GM12878 (cell line): ENCODE results near the gene TXLNG. TPM values are rescaled to one million over a fixed set of nuclear protein-coding genes. Genes with fewer than 3 reads are reported as not detected.

Experiments
- ATAC-seq: fragments of 200-7000 bp; cut with Tn5 transposase; 3 replicates; pipeline ENCODE4 v1.9.1; 2020; ENCODE audit warnings: mild to moderate bottlenecking, moderate library complexity
- BruUV-seq: library from RNA; stranded (reverse); fragments of 400-500 nt; replicated peaks from 2 replicates; lab custom pipeline; 2021; lab: Mats Ljungman, UMichigan
- CTCF ChIA-PET: fragments of 300-600 bp; sonication (Branson Sonifier 250); formaldehyde crosslinking; extraction: SDS; loops from one replicate; lab custom pipeline; 2021; ENCODE audit warnings: inconsistent platforms; lab: Yijun Ruan, JAX
- POLR2A ChIA-PET: fragments of 350-600 bp; formaldehyde crosslinking; extraction: SDS; loops from one replicate; lab custom pipeline; 2021; ENCODE audit warnings: inconsistent platforms; lab: Charles Lee
- RAD21 ChIA-PET: fragments of 300-600 bp; sonication (Branson Sonifier 250); formaldehyde crosslinking; loops from one replicate; lab custom pipeline; 2023; ENCODE audit warnings: antibody characterized with exemption; ENCODE audit not compliant: unreplicated experiment; lab: Charles Lee
- SMC1A ChIA-PET: fragments of 300-600 bp; sonication (Branson Sonifier 250); formaldehyde crosslinking; loops from one replicate; lab custom pipeline; 2023; ENCODE audit not compliant: unreplicated experiment, uncharacterized antibody; lab: Charles Lee
- DNase-seq: peaks from one replicate; pipeline ENCODE4 v3.0.0-alpha.2; 2011; ENCODE audit warnings: low read depth, low spot score
- FAIRE-seq: peaks from 3 replicates; lab custom pipeline; 2011; peaks lifted over from hg19 to GRCh38; lab: Jason Lieb, UNC
- H2AFZ ChIP-seq: 2 replicates; pipeline ENCODE4 v1.6.0; 2011; ENCODE audit warnings: low read depth, low read length, control low read depth; ENCODE audit not compliant: control insufficient read depth
- H3K27ac ChIP-seq: 2 replicates; pipeline ENCODE4 v1.5.1; 2011; ENCODE audit warnings: control low read depth; ENCODE audit not compliant: control insufficient read depth, insufficient read depth
- H3K27me3 ChIP-seq, 2 experiments: replicated peaks in 1 of 2; 2 replicates each; pipeline versions ENCODE4 v1.6.0 to v1.6.1; 2011; ENCODE audit warnings: low read length in 1 of 2; ENCODE audit not compliant: control insufficient read depth in 2 of 2, insufficient read depth in 2 of 2
- H3K36me3 ChIP-seq, 2 experiments: 2 replicates each; pipeline ENCODE4 v1.5.1; 2011; ENCODE audit warnings: low read length in 1 of 2; ENCODE audit not compliant: control insufficient read depth in 2 of 2, insufficient read depth in 2 of 2
- H3K4me1 ChIP-seq: 2 replicates; pipeline ENCODE4 v1.6.1; 2011; ENCODE audit warnings: mild to moderate bottlenecking, low read length, moderate library complexity, mixed read lengths; ENCODE audit not compliant: control insufficient read depth, insufficient read depth
- H3K4me2 ChIP-seq: 2 replicates; pipeline ENCODE4 v1.6.0; 2011; ENCODE audit warnings: control low read depth; ENCODE audit not compliant: control insufficient read depth, insufficient read depth
- H3K4me3 ChIP-seq: fragments of 200-600 bp; sonication (generic); 2 replicates; pipeline ENCODE4 v1.5.1; 2016
- H3K79me2 ChIP-seq: 2 replicates; pipeline ENCODE4 v1.6.0; 2011; ENCODE audit warnings: low read length; ENCODE audit not compliant: control insufficient read depth, insufficient read depth
- H3K9ac ChIP-seq: 2 replicates; pipeline ENCODE4 v1.8.0; 2011; ENCODE audit warnings: low read length, control low read depth, mixed read lengths; ENCODE audit not compliant: control insufficient read depth, insufficient read depth
- H3K9me3 ChIP-seq: replicated peaks from 3 replicates; pipeline ENCODE4 v1.5.1; 2011; ENCODE audit warnings: mild to moderate bottlenecking, low read length; ENCODE audit not compliant: control insufficient read depth, insufficient read depth
- H4K20me1 ChIP-seq: 2 replicates; pipeline ENCODE4 v1.6.0; 2011; ENCODE audit not compliant: control insufficient read depth, insufficient read depth
- BMI1 ChIP-seq: fragments of 450-650 bp; IDR thresholded peaks from 2 replicates; pipeline ENCODE4 v1.6.1; 2016; ENCODE audit warnings: mild to moderate bottlenecking, moderate library complexity, borderline replicate concordance
- RUNX3 ChIP-seq: IDR thresholded peaks from 2 replicates; pipeline ENCODE4 v1.6.1; 2012; ENCODE audit warnings: low read length, inconsistent platforms
- SIX5 ChIP-seq: IDR thresholded peaks from 2 replicates; pipeline ENCODE4 v1.6.1; 2011; ENCODE audit warnings: mild to moderate bottlenecking, low read depth, low read length, moderate library complexity; ENCODE audit not compliant: severe bottlenecking
- SKIL ChIP-seq: fragments of 450-650 bp; IDR thresholded peaks from 2 replicates; pipeline ENCODE4 v1.6.1; 2017; ENCODE audit warnings: mild to moderate bottlenecking, low read depth, inconsistent platforms; ENCODE audit not compliant: poor library complexity, severe bottlenecking
- SPI1 ChIP-seq: IDR thresholded peaks from 2 replicates; pipeline ENCODE4 v1.6.1; 2011; ENCODE audit warnings: low read depth, mild to moderate bottlenecking, low read length, moderate library complexity, borderline replicate concordance; ENCODE audit not compliant: insufficient read depth
- STAT3 ChIP-seq: IDR thresholded peaks from 2 replicates; pipeline ENCODE4 v1.6.1; 2011; ENCODE audit warnings: low read depth, low read length, improper control_type of control experiment
- TAF1 ChIP-seq: IDR thresholded peaks from 2 replicates; pipeline ENCODE4 v1.6.1; 2011; ENCODE audit warnings: mild to moderate bottlenecking, low read depth, low read length, borderline replicate concordance
- ZBTB33 ChIP-seq: fragments of 450-650 bp; IDR thresholded peaks from 2 replicates; pipeline ENCODE4 v1.6.1; 2017; ENCODE audit warnings: mild to moderate bottlenecking
- ZNF622 ChIP-seq: fragments of 450-650 bp; IDR thresholded peaks from 2 replicates; pipeline ENCODE4 v1.6.1; 2017; ENCODE audit warnings: mild to moderate bottlenecking, inconsistent platforms
- WGBS: methylation state at CpG from one replicate; pipeline ENCODE4 v1.1.6; 2016; ENCODE audit warnings: low lambda C conversion rate; ENCODE audit not compliant: insufficient replicate concordance, insufficient coverage; ENCODE audit errors: missing lambda C conversion rate; 5-methylcytosine and 5-hydroxymethylcytosine counted together
- in situ Hi-C: fragments of 300-500 bp; cut with MboI; formaldehyde crosslinking; loops from 9 replicates; pipeline ENCODE4 v1.14.3; 2018; ENCODE audit warnings: mixed read lengths
- intact Hi-C: fragments of 100-400 bp; cut with micrococcal nuclease; formaldehyde crosslinking; loops from one replicate; pipeline ENCODE4 v1.14.2; 2022; ENCODE audit not compliant: unreplicated experiment
- polyA plus RNA-seq, 11 experiments: library from polyadenylated mRNA; depleted of rRNA in 4 of 11; unstranded in 6 of 11; stranded (reverse) in 5 of 11; fragments of >200 nt; fragmentation: Nextera tagmentation in 4 of 11; fragmentation: Illumina TruSeq in 1 of 11; extraction: Ambion mirVana in 4 of 11; extraction: Trizol in 1 of 11; gene quantifications; 1 replicate in 1 of 11; 2 replicates in 10 of 11; pipeline versions ENCODE4 v1.2.1 to v1.2.3, GENCODE V29; 2011 to 2016; ENCODE audit warnings: inconsistent platforms in 2 of 11, missing spikeins in 2 of 11, low read depth in 1 of 11
- total RNA-seq, 4 experiments: library from RNA; depleted of rRNA in 3 of 4; stranded (reverse); fragments of >200 nt in 3 of 4; fragmentation: Illumina TruSeq in 1 of 4; extraction: Trizol in 1 of 4; gene quantifications; 2 replicates each; pipeline versions ENCODE4 v1.2.1 to v1.2.3, GENCODE V29; 2013 to 2021

The TXLNG gene
- total and polyA plus RNA-seq, 10 of the 15 experiments (the other 5 are each of a cell fraction or from before 2014, with no cell fraction given) = 9.9 to 40.7 (median 19.5) TPM

GRCh38 chrX:16828124-16828908 is 42.0 kb downstream of the TXLNG start:
- ChIA-PET SMC1A (interaction anchor here (0.7 to 3.4 kb wide), 7 partner anchors 11 to 254 kb away, joined by 3 to 52 read pairs (median 4); no protein-coding TSS in a partner anchor), POLR2A (interaction anchor here (0.9 kb wide), 1 partner anchor 39 kb away, joined by 3 read pairs; no protein-coding TSS in a partner anchor), RAD21 (interaction anchor here (0.7 to 3.1 kb wide), 3 partner anchors 13 to 218 kb away, joined by 4 to 24 read pairs (median 5); no protein-coding TSS in a partner anchor), CTCF (interaction anchor here (0.9 to 4.8 kb wide), 6 partner anchors 11 to 219 kb away, joined by 3 to 78 read pairs (median 4); no protein-coding TSS in a partner anchor)
- TF ChIP-seq RUNX3 = no peak
- no peak for TF ChIP-seq TAF1
- no peak for TF ChIP-seq BMI1
- no peak for TF ChIP-seq ZBTB33
- TF ChIP-seq SPI1 = no peak
- TF ChIP-seq STAT3 = no peak
- no peak for TF ChIP-seq SKIL
- no peak for TF ChIP-seq SIX5
- no peak for TF ChIP-seq ZNF622
- no peak overlapping the region for H3K4me2 ChIP-seq
- FAIRE-seq = no peak
- no peaks in the 10 kb centered on the region for H3K4me1 ChIP-seq
- ATAC-seq = no peak
- in situ Hi-C loops = loop anchor here (10.0 kb wide), 1 partner anchor 856 kb away; no protein-coding TSS in a partner anchor
- H3K4me3 ChIP-seq = no peak overlapping the region
- BruUV-seq = no TSS peak
- no peaks in the 10 kb centered on the region for H3K9me3 ChIP-seq
- over 99% methylated on average over 6 of the region's 6 CpGs for WGBS
- H2AFZ ChIP-seq = no peak overlapping the region
- H4K20me1 ChIP-seq = no peaks in the 10 kb centered on the region; the same call in 1 of the 2 replicates
- DNase-seq = no peak
- no peak overlapping the region for H3K27ac ChIP-seq
- intact Hi-C loops = no loop called here
- H3K9ac ChIP-seq = no peak overlapping the region
- H3K36me3 ChIP-seq = peaks cover 13 to 21% of the 10 kb centered on the region in 2 experiments
- no peaks in the 10 kb centered on the region for H3K27me3 ChIP-seq
- H3K79me2 ChIP-seq = no peaks in the 10 kb centered on the region
